Measurements from ENCODE around the gene ARHGAP10.

DNA sequence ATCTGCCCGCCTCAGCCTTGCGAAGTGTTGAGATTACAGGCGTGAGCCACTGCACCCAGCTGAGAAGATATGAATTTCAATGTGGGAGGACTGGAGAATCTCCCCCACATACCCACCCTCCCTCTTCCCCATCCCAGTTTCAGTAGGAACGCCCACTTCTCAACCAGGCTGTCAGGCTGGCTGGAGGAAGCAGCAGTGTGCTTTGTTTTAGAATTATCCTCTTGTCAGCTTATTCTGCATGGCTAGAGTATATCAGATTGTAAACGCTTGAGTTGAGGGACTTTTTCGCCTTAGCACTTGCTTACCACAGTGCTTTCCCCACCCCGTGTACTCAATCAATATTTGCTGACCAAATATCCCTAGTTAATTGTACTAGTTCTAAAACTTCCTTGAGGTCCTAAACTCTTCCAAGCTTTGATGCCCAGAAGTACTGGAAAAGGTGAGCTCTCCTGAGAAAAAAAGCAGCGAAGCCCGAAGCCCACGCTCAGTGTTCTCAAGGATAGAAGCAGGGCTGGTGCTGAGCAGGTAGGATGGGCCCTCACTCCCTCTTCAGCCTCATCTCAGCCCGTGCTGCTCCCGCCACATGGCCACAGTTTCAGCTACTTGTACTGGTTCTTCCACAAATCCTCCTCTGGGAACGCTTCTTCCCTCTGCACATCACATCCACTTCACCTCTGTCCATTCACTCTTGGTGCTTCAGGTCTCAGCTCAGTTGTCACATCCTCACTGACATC lies 7.3 kb upstream of the ARHGAP10 start:
- TF ChIP-seq, protein P1, sequence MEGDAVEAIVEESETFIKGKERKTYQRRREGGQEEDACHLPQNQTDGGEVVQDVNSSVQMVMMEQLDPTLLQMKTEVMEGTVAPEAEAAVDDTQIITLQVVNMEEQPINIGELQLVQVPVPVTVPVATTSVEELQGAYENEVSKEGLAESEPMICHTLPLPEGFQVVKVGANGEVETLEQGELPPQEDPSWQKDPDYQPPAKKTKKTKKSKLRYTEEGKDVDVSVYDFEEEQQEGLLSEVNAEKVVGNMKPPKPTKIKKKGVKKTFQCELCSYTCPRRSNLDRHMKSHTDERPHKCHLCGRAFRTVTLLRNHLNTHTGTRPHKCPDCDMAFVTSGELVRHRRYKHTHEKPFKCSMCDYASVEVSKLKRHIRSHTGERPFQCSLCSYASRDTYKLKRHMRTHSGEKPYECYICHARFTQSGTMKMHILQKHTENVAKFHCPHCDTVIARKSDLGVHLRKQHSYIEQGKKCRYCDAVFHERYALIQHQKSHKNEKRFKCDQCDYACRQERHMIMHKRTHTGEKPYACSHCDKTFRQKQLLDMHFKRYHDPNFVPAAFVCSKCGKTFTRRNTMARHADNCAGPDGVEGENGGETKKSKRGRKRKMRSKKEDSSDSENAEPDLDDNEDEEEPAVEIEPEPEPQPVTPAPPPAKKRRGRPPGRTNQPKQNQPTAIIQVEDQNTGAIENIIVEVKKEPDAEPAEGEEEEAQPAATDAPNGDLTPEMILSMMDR (IDR thresholded peaks at IDR 0.05; ENCODE audit: borderline replicate concordance, extremely low read depth, low read length, poor library complexity, severe bottlenecking), result no peak
- TF ChIP-seq EZH2 (IDR thresholded peaks at IDR 0.05; ENCODE audit: borderline replicate concordance, low read depth, low read length, severe bottlenecking), result no peak

Measured in DND-41 (cell line).